Keratinocyte (primary cell): Measurements from ENCODE around the gene ZNF521.

Experiments
- EZH2 ChIP-seq: IDR thresholded peaks from one replicate; pipeline ENCODE4 v1.6.1; 2012; ENCODE audit warnings: inconsistent platforms, mild to moderate bottlenecking, low read length, moderate library complexity
- TF ChIP-seq, protein P1 (sequence below), 3 experiments: IDR thresholded peaks in 1 of 3; conservative IDR thresholded peaks in 1 of 3; optimal IDR thresholded peaks in 1 of 3; 2 replicates in 2 of 3; 3 replicates in 1 of 3; pipeline versions ENCODE3 to v1.5.1; 2011; ENCODE audit warnings: low read length in 3 of 3, mild to moderate bottlenecking in 3 of 3, moderate library complexity in 2 of 3, control low read depth in 1 of 3, inconsistent platforms in 1 of 3; ENCODE audit not compliant: insufficient read depth in 2 of 3; ENCODE audit errors: extremely low read depth in 1 of 3

GRCh38 chr18:25097569-25098056 is 254.4 kb downstream of the ZNF521 start:
- TF ChIP-seq, protein P1, sequence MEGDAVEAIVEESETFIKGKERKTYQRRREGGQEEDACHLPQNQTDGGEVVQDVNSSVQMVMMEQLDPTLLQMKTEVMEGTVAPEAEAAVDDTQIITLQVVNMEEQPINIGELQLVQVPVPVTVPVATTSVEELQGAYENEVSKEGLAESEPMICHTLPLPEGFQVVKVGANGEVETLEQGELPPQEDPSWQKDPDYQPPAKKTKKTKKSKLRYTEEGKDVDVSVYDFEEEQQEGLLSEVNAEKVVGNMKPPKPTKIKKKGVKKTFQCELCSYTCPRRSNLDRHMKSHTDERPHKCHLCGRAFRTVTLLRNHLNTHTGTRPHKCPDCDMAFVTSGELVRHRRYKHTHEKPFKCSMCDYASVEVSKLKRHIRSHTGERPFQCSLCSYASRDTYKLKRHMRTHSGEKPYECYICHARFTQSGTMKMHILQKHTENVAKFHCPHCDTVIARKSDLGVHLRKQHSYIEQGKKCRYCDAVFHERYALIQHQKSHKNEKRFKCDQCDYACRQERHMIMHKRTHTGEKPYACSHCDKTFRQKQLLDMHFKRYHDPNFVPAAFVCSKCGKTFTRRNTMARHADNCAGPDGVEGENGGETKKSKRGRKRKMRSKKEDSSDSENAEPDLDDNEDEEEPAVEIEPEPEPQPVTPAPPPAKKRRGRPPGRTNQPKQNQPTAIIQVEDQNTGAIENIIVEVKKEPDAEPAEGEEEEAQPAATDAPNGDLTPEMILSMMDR (optimal IDR thresholded peaks at IDR 0.05 in 1 of 3, IDR thresholded peaks at IDR 0.05 in 1 of 3, conservative IDR thresholded peaks at IDR 0.05 in 1 of 3; ENCODE audit: extremely low read depth in 1 of 3, insufficient read depth in 2 of 3, low read length in 3 of 3): no peak
- TF ChIP-seq EZH2: no peak
